Memory B cell (primary cell): Measurements from ENCODE around the gene REG4.

Experiments
- ATAC-seq: fragments of 150-1000 bp; cut with Tn5 transposase; 2 replicates; pipeline ENCODE4 v1.10.0; 2021; ENCODE audit warnings: low read depth, mild to moderate bottlenecking, moderate library complexity
- DNase-seq, 2 donors: peaks; one replicate each; pipeline ENCODE4 v3.0.0; 2022; ENCODE audit warnings: low spot score in 2 of 2
- H3K27ac Mint-ChIP-seq: one replicate; pipeline ENCODE4 v1.8.0; 2022; ENCODE audit warnings: mild to moderate bottlenecking, moderate library complexity, mixed read lengths
- H3K27me3 Mint-ChIP-seq: one replicate; pipeline ENCODE4 v1.8.0; 2022; ENCODE audit warnings: mixed read lengths
- H3K36me3 Mint-ChIP-seq: one replicate; pipeline ENCODE4 v1.8.0; 2022; ENCODE audit warnings: mild to moderate bottlenecking, mixed read lengths
- H3K4me1 Mint-ChIP-seq: one replicate; pipeline ENCODE4 v1.8.0; 2022; ENCODE audit warnings: mixed read lengths
- H3K4me3 Mint-ChIP-seq: one replicate; pipeline ENCODE4 v1.8.0; 2022; ENCODE audit warnings: mild to moderate bottlenecking, moderate library complexity, mixed read lengths
- H3K9me3 Mint-ChIP-seq: one replicate; pipeline ENCODE4 v1.8.0; 2022; ENCODE audit warnings: mixed read lengths

The REG4 gene

DNA sequence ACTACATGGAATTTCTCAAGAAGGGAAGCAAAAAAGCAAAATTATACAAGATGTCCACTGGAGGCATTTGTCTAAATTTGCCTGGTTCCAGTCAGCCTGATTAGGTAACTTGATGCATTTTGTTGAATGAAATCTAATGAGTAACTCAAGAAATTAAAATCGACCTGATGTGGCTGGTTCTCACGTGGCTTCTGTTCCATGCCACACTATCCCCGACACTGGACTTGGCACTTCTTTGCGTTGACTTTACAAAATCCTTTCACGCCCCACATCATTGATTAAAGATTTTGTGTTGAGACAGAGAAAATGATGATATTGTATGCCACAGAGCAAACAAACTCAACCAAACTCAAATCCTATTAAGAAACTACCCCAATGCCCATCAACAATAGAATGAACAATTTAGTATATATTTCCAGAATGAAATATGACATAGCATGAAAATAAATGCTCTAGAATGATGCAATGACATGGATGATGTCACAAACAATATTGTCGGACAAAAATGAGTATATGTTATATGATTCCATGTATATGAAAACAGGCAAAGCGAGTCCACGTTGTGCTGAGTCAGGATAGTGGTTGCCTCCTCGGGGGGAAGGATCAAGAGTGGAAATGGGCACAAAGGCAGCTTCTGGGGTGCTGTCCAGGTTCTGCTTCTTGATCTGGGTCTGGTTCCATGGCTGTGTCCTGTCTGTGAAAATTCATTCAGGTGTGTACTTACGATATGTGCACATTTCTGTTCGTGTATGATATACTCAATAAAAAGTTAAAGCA lies 29.6 kb downstream of the REG4 start:
- peaks cover 2% of the 10 kb centered on the region for H3K27me3 Mint-ChIP-seq

GRCh38 chr1:119779869-119780356 lies 31.3 kb downstream of the REG4 start:
- Mint-ChIP-seq H3K27me3 (peaks cover 2% of the 10 kb centered on the region), H3K4me1 (no peaks in the 10 kb centered on the region), H3K4me3 (no peak overlapping the region), H3K27ac (no peak overlapping the region), H3K36me3 (no peaks in the 10 kb centered on the region), H3K9me3 (no peaks in the 10 kb centered on the region)
- no peak for ATAC-seq
- no peak for DNase-seq

More for the DNA sequence above, 29.6 kb downstream of the REG4 start:
- no peak for ATAC-seq
- no peaks in the 10 kb centered on the region for H3K36me3 Mint-ChIP-seq
- H3K4me1 Mint-ChIP-seq: no peaks in the 10 kb centered on the region
- H3K9me3 Mint-ChIP-seq: no peaks in the 10 kb centered on the region
- no peak for DNase-seq
- H3K4me3 Mint-ChIP-seq: no peak overlapping the region
- no peak overlapping the region for H3K27ac Mint-ChIP-seq

- H3K4me1 Mint-ChIP-seq: no peaks in the 10 kb centered on the region
- ATAC-seq (no peak), DNase-seq (no peak)
- H3K9me3 Mint-ChIP-seq: no peaks in the 10 kb centered on the region
- H3K4me3 Mint-ChIP-seq: no peak overlapping the region
- H3K27ac Mint-ChIP-seq: no peak overlapping the region
- no peaks in the 10 kb centered on the region for H3K36me3 Mint-ChIP-seq
- H3K27me3 Mint-ChIP-seq: peaks cover 2% of the 10 kb centered on the region
Measured at GRCh38 chr1:119778886-119779560, 32.2 kb downstream of the REG4 start.

DNA sequence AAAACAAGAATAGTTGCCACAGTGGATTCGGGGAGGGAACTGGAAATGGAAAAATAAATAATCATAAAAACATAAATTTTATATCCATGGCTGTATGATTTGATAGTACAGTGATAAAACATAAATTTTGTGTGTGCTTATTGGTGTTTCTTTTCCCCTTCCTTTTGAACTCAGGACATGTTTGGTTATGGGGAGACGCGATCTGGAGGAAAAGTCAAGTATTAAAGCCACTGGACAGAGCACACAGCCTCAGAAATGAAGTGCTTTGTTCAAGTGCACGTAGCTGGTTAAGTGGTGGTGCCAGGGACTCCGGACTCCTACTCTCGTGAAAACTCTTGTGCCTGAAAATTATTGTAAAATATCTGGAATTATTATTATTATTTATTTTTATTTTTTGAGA lies 32.9 kb downstream of the REG4 start:
- no peaks in the 10 kb centered on the region for H3K9me3 Mint-ChIP-seq
- H3K27ac Mint-ChIP-seq: no peak overlapping the region
- no peak overlapping the region for H3K4me3 Mint-ChIP-seq
- no peak for DNase-seq
- ATAC-seq: no peak
- H3K36me3 Mint-ChIP-seq: no peaks in the 10 kb centered on the region
- H3K27me3 Mint-ChIP-seq: peaks cover 5% of the 10 kb centered on the region
- no peaks in the 10 kb centered on the region for H3K4me1 Mint-ChIP-seq

GRCh38 chr1:119774746-119775490 lies 36.3 kb downstream of the REG4 start:
- ATAC-seq: no peak
- Mint-ChIP-seq H3K4me3 (no peak overlapping the region), H3K36me3 (no peaks in the 10 kb centered on the region), H3K27ac (no peak overlapping the region), H3K9me3 (no peaks in the 10 kb centered on the region), H3K27me3 (peaks cover 3% of the 10 kb centered on the region), H3K4me1 (no peaks in the 10 kb centered on the region)
- DNase-seq: no peak

DNA sequence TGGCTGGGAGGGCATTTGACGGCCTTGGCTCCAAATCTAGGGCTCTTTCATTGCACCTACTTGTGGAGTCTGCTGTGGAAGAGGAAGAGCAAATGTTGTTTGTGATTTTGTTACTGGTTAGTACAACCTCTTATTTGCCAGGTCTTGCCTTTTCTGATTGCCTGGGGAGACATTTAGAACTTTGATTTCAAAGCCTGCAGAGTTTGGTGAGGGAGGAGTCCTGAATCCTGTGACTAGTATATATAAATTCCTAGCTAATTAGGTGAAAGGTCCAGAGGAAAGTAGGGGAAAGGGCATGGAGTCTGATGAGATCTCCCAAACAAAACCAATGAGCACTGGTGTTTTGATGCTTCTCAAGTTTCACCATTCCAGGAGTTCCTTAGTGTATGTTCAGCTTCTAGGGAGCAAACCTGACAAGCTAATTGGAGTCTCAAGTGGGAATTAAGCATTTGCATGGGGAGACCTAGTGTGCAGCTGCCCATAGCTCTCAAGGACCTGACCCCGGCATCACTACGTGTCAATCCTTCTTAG lies 37.5 kb downstream of the REG4 start:
- DNase-seq: no peak

DNA sequence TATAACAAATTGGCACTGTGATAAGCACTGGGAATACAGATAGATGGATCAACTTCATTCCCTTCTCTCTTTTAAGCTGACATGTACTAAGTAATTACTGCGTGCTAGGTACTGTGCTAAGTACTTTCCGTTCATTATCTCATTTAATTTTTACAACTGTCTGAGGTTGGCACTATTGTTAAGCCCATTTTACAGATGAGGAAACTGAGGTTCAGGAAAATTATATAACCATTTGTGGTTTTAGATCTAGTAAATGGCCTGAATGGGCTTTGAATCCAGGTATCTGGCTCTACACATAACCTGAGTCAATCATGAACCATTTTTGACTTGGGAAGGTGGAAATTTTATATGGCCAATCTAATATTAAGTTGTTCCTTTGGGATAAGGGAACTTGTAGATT lies 39.0 kb downstream of the REG4 start:
- no peak for ATAC-seq
- peaks cover 5% of the 10 kb centered on the region for H3K27me3 Mint-ChIP-seq
- no peaks in the 10 kb centered on the region for H3K4me1 Mint-ChIP-seq
- H3K27ac Mint-ChIP-seq: no peak overlapping the region
- no peaks in the 10 kb centered on the region for H3K9me3 Mint-ChIP-seq
- H3K36me3 Mint-ChIP-seq: no peaks in the 10 kb centered on the region
- no peak for DNase-seq
- no peak overlapping the region for H3K4me3 Mint-ChIP-seq

More for the DNA sequence above, 37.5 kb downstream of the REG4 start:
- Mint-ChIP-seq H3K4me1 (no peaks in the 10 kb centered on the region), H3K36me3 (no peaks in the 10 kb centered on the region), H3K4me3 (no peak overlapping the region), H3K9me3 (no peaks in the 10 kb centered on the region), H3K27me3 (peaks cover 3% of the 10 kb centered on the region), H3K27ac (no peak overlapping the region)
- no peak for ATAC-seq

DNA sequence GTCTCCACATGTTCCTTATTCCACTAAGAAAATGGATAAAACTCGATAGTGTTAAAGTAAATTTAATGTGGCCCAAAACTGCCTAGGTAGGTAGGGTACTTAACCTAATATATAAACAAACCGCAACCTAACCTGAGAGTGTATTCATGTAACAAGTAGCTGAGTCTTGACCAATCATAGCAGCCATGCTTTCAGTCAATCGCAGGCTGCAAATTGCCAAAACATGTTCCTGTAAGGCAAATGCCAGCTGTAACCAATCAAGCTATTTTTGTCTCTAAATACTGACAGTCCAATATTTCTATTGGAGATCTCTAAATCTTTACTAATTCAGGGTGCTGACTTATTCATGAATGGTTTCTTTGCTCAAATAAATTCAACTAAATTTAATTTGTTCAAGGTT lies 39.5 kb downstream of the REG4 start:
- Mint-ChIP-seq H3K4me1 (no peaks in the 10 kb centered on the region), H3K9me3 (no peaks in the 10 kb centered on the region), H3K36me3 (no peaks in the 10 kb centered on the region), H3K27ac (no peak overlapping the region), H3K4me3 (no peak overlapping the region), H3K27me3 (peaks cover 9% of the 10 kb centered on the region)
- no peak for DNase-seq
- ATAC-seq: no peak

- peaks cover 9% of the 10 kb centered on the region for H3K27me3 Mint-ChIP-seq
- no peak overlapping the region for H3K4me3 Mint-ChIP-seq
- ATAC-seq (no peak), DNase-seq (no peak)
- no peak overlapping the region for H3K27ac Mint-ChIP-seq
- no peaks in the 10 kb centered on the region for H3K9me3 Mint-ChIP-seq
- H3K36me3 Mint-ChIP-seq: no peaks in the 10 kb centered on the region
- no peaks in the 10 kb centered on the region for H3K4me1 Mint-ChIP-seq
Measured at GRCh38 chr1:119771016-119771415, 40.2 kb downstream of the REG4 start.

DNA sequence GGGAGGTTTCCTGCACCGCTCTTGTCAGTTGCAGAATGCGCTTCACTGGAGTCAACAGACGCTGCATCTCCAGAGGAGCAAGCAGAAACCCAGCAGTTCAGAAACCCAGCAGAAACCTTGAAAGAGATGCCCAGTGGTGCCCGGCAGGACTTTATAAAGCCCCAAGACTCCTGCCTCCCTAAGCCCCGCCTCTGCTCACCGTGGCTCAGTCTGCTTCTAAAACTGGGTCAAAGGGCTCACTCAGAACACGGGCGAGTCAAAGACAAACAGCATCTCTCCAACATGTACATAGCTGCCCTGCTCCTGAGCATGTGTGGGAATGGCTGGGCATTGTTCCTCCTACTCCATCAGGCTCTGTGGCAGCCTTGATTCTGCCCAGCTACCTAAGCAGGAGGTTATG lies 42.5 kb downstream of the REG4 start, which contains the start of gene HMGCS2:
TSS of gene HMGCS2 (minus strand) at position 128 of the 400 bp plus-strand sequence. CDS start at position 67, 61 bp downstream.
- DNase-seq (no peak), ATAC-seq (no peak)
- H3K27me3 Mint-ChIP-seq: peaks cover 12% of the 10 kb centered on the region
- H3K36me3 Mint-ChIP-seq: no peaks in the 10 kb centered on the region
- H3K27ac Mint-ChIP-seq: no peak within 1 kb of the TSS
- H3K4me3 Mint-ChIP-seq: no peak within 1 kb of the TSS
- H3K4me1 Mint-ChIP-seq: no peaks in the 10 kb centered on the region
- H3K9me3 Mint-ChIP-seq: no peaks in the 10 kb centered on the region

DNA sequence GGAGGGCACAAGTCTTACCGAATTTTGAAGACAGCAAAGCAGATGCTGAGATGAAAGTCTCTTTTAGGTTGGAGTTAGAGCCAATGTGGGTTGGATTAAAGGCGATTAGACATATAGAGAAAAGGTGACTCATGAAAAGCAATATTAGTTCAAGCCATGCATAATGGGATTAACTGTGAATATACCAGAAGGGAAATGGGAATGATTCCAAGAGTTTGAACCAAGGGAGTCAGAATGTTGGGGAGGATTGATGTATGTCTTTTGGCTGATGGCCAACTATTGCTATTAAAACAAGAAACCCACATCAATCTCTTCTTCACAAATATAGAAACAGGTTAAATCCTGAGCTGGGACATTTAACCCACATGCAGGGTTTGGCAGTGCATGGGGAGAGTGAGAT lies 43.8 kb downstream of the REG4 start:
- H3K27ac Mint-ChIP-seq: no peak overlapping the region
- DNase-seq: no peak
- no peaks in the 10 kb centered on the region for H3K4me1 Mint-ChIP-seq
- ATAC-seq: no peak
- H3K9me3 Mint-ChIP-seq: no peaks in the 10 kb centered on the region
- peaks cover 9% of the 10 kb centered on the region for H3K27me3 Mint-ChIP-seq
- H3K4me3 Mint-ChIP-seq: no peak overlapping the region
- H3K36me3 Mint-ChIP-seq: no peaks in the 10 kb centered on the region

- Mint-ChIP-seq H3K27ac (no peak overlapping the region), H3K36me3 (no peaks in the 10 kb centered on the region), H3K4me1 (no peaks in the 10 kb centered on the region), H3K4me3 (no peak overlapping the region), H3K9me3 (no peaks in the 10 kb centered on the region), H3K27me3 (peaks cover 9% of the 10 kb centered on the region)
- ATAC-seq (no peak), DNase-seq (no peak)
Measured at GRCh38 chr1:119766374-119766794, 44.9 kb downstream of the REG4 start.

DNA sequence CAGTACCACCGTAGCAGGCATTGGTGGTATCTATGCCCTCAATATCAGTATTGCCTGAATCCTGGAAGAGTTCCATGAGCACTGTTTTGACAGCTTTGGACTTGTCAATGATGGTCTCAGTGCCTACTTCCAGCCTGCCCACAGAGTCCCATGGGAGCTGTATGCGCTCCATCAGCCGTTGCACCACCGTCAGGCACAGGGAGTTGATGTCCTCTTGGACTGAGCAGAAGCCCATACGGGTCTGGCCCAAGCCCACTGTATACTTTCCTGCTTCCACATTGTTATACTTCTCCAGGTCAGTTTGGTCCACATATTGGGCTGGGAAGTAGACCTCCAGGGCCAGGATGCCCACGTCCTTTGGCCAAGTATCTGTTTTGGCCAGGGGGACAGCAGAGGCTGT lies 47.0 kb downstream of the REG4 start:
- Mint-ChIP-seq H3K27me3 (peaks cover 13% of the 10 kb centered on the region), H3K4me3 (no peak overlapping the region), H3K4me1 (no peaks in the 10 kb centered on the region), H3K9me3 (no peaks in the 10 kb centered on the region), H3K36me3 (no peaks in the 10 kb centered on the region), H3K27ac (no peak overlapping the region)
- DNase-seq: no peak
- ATAC-seq: no peak

DNA sequence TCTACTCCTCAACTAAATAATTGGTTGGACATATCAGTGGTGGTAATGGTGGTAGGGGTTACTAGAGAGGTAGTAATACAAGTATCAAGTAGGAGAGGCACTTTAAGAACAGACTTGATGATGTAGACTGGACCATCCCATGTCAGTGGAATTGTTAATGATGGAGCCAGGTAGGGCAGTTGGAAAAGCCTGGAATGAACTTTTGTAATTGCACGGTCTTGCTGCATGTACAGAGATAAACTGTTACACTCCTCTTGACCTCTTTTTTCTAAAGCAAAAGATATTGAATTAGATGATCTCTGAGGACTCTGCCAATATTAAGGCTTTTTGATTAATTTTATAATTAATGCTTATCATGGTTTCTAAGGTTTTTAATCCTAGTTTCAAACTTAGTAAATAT lies 48.3 kb downstream of the REG4 start:
- ATAC-seq: no peak
- Mint-ChIP-seq H3K27ac (no peak overlapping the region), H3K27me3 (peaks cover 13% of the 10 kb centered on the region), H3K4me3 (no peak overlapping the region), H3K9me3 (no peaks in the 10 kb centered on the region), H3K4me1 (no peaks in the 10 kb centered on the region), H3K36me3 (no peaks in the 10 kb centered on the region)
- no peak for DNase-seq
